Progenitor cell of endocrine pancreas (in vitro differentiated cells): ENCODE results near the gene ITCH. TPM values are rescaled to one million over a fixed set of nuclear protein-coding genes. Genes with fewer than 3 reads are reported as not detected.
"Not testable (repeated sequence)": the region's sequence is repeated elsewhere in the genome, so short reads cannot be mapped to it uniquely, and the experiment has no call there.

Source experiments
- DNase-seq: peaks from one replicate; pipeline ENCODE4 v3.0.0; 2021; ENCODE audit warnings: low spot score; ENCODE audit not compliant: unreplicated experiment
- H3K27ac Mint-ChIP-seq: 2 replicates; pipeline ENCODE4 v1.8.0; 2021; ENCODE audit warnings: mild to moderate bottlenecking, moderate library complexity, mixed read lengths
- H3K27me3 Mint-ChIP-seq: 2 replicates; pipeline ENCODE4 v1.8.0; 2021; ENCODE audit warnings: mixed read lengths
- H3K36me3 Mint-ChIP-seq: 2 replicates; pipeline ENCODE4 v1.8.0; 2022; ENCODE audit warnings: mixed read lengths; ENCODE audit not compliant: insufficient read depth
- H3K4me1 Mint-ChIP-seq: 2 replicates; pipeline ENCODE4 v1.8.0; 2021; ENCODE audit warnings: low read depth, mixed read lengths
- H3K4me3 Mint-ChIP-seq: 2 replicates; pipeline ENCODE4 v1.8.0; 2021; ENCODE audit warnings: low read depth, mild to moderate bottlenecking, moderate library complexity, mixed read lengths
- H3K9me3 Mint-ChIP-seq: 2 replicates; pipeline ENCODE4 v1.8.0; 2021; ENCODE audit warnings: low read depth, mixed read lengths
- total RNA-seq: library from RNA; stranded (reverse); gene quantifications from 2 replicates; pipeline ENCODE4 v1.2.1, GENCODE V29; 2021
- TF ChIP-seq, protein P1 (sequence below): fragments of 200-600 bp; sonication (generic); IDR thresholded peaks from one replicate; pipeline ENCODE4 v1.5.0; 2021; ENCODE audit warnings: antibody characterized with exemption, mild to moderate bottlenecking; ENCODE audit not compliant: unreplicated experiment

ITCH gene
- total RNA-seq, 1 donor from 2014 or later = 83.9 TPM

- TF ChIP-seq, protein P1, sequence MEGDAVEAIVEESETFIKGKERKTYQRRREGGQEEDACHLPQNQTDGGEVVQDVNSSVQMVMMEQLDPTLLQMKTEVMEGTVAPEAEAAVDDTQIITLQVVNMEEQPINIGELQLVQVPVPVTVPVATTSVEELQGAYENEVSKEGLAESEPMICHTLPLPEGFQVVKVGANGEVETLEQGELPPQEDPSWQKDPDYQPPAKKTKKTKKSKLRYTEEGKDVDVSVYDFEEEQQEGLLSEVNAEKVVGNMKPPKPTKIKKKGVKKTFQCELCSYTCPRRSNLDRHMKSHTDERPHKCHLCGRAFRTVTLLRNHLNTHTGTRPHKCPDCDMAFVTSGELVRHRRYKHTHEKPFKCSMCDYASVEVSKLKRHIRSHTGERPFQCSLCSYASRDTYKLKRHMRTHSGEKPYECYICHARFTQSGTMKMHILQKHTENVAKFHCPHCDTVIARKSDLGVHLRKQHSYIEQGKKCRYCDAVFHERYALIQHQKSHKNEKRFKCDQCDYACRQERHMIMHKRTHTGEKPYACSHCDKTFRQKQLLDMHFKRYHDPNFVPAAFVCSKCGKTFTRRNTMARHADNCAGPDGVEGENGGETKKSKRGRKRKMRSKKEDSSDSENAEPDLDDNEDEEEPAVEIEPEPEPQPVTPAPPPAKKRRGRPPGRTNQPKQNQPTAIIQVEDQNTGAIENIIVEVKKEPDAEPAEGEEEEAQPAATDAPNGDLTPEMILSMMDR = no peak
- DNase-seq = no peak
- Mint-ChIP-seq H3K4me3 (no peak overlapping the region), H3K27ac (peak overlapping the region; percentile 49), H3K36me3 (peaks cover 26% of the 10 kb centered on the region), H3K9me3 (no peaks in the 10 kb centered on the region), H3K4me1 (peaks cover 17% of the 10 kb centered on the region), H3K27me3 (no peaks in the 10 kb centered on the region)
Measured at GRCh38 chr20:34389954-34390555, 27.0 kb downstream of the ITCH start.

- no peaks in the 10 kb centered on the region for H3K27me3 Mint-ChIP-seq
- peaks cover 4% of the 10 kb centered on the region for H3K4me1 Mint-ChIP-seq
- H3K4me3 Mint-ChIP-seq = no peak overlapping the region
- TF ChIP-seq, protein P1 = no peak
- peaks cover 30% of the 10 kb centered on the region for H3K36me3 Mint-ChIP-seq
- peak overlapping the region; percentile 60 for H3K27ac Mint-ChIP-seq
- no peaks in the 10 kb centered on the region for H3K9me3 Mint-ChIP-seq
- DNase-seq = no peak
Measured at GRCh38 chr20:34396408-34396807, 33.3 kb downstream of the ITCH start.

DNA sequence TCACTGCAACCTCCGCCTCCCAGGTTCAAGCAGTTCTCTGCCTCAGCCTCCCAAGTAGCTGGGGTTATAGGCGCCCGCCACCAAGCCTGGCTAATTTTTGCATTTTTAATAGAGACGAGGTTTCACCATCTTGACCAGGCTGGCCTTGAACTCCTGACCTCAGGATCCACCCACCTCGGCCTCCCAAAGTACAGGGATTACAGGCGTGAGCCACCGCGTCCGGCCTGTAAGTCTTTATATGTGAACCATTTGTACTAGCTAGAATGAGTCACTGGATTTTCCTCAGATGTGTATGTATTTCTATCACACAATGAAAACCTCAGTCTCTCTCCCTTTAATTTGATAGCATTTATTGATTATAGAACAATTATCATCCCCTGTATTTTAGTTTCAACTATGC lies 34.0 kb downstream of the ITCH start:
- no peaks in the 10 kb centered on the region for H3K27me3 Mint-ChIP-seq
- H3K9me3 Mint-ChIP-seq = no peaks in the 10 kb centered on the region
- peaks cover 8% of the 10 kb centered on the region for H3K4me1 Mint-ChIP-seq
- DNase-seq = no peak
- no peak overlapping the region for H3K4me3 Mint-ChIP-seq
- H3K36me3 Mint-ChIP-seq = peaks cover 29% of the 10 kb centered on the region
- TF ChIP-seq, protein P1 = no peak
- no peak overlapping the region for H3K27ac Mint-ChIP-seq

DNA sequence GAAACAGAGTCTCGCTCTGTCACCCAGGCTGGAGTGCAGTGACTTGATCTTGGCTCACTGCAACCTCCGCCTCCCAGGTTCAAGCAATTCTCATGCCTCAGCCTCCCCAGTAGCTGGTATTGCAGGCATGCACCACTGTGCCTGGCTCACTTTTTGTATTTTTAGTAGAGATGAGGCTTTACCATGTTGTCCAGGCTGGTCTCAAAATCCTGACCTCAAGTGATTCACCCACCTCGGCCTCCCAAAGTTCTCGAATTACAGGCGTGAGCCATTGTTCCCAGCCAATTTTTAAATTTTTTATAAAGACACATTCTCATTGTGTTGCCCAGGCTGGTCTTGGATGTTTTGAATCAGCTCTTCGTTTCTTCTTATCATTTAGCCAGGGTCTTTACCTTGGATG lies 37.7 kb downstream of the ITCH start:
- not testable (repeated sequence) for H3K27ac Mint-ChIP-seq, H3K27me3 Mint-ChIP-seq

DNA sequence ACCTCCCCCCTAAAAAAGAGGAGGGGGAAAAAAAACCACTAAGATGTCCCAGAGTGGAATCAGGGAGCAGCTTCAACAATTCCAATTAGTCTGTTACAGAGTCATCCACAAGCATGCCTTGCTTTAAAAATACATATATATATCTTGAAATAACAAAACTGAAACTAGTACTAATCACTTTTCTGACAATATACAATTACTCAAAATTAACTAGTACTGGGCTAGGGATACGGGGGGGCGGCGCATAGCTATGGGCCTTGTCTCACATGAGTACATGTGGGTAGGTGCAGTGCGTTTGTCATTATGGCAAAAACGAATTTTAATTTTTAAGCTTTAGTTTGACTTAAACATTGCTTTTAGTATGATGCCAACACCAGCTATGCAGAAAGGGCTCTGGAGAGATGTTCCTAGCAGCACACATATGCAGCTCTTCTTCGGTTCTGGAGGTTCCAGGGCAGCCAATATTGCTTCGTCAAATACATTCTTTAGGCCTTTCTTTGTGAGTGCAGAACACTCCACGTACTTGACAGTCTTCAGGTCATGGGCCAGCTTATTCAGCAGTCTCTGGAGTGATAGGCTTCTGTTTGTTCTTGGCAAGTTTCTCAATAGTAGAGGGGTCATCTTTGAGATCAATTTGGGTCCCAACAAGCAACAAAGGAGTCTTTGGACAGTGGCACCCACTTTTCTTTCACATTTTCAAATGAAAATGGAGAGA lies 38.8 kb downstream of the ITCH start:
- Mint-ChIP-seq H3K27ac (no peak overlapping the region), H3K4me1 (peaks cover 13% of the 10 kb centered on the region), H3K9me3 (no peaks in the 10 kb centered on the region), H3K4me3 (no peak overlapping the region), H3K27me3 (no peaks in the 10 kb centered on the region), H3K36me3 (peaks cover 16% of the 10 kb centered on the region)
- TF ChIP-seq, protein P1 = no peak
- no peak for DNase-seq

More for the DNA sequence above, 37.7 kb downstream of the ITCH start:
- peaks cover 18% of the 10 kb centered on the region for H3K36me3 Mint-ChIP-seq
- not testable (repeated sequence) for H3K9me3 Mint-ChIP-seq, DNase-seq, H3K4me3 Mint-ChIP-seq
- peaks cover 13% of the 10 kb centered on the region for H3K4me1 Mint-ChIP-seq

- Mint-ChIP-seq H3K4me3 (no peak overlapping the region), H3K36me3 (peaks cover 14% of the 10 kb centered on the region), H3K27me3 (no peaks in the 10 kb centered on the region), H3K9me3 (no peaks in the 10 kb centered on the region), H3K27ac (no peak overlapping the region), H3K4me1 (peaks cover 14% of the 10 kb centered on the region)
- TF ChIP-seq, protein P1 = no peak
- DNase-seq = no peak
Measured at GRCh38 chr20:34402461-34402860, 39.4 kb downstream of the ITCH start.
